Aorta (tissue), 5 donors: ENCODE data around the gene DYNLT4. TPM values are rescaled to one million over a fixed set of nuclear protein-coding genes. Genes with fewer than 3 reads are reported as not detected.
A peak's percentile ranks its signal among the peaks of the same experiment; 100 is the strongest.

Source experiments
- ATAC-seq: fragments of 200-7000 bp; cut with Tn5 transposase; one replicate; pipeline ENCODE4 v1.9.1; 2022; ENCODE audit warnings: moderate library complexity; ENCODE audit not compliant: low FRiP score
- DNase-seq, 2 donors: peaks; one replicate each; pipeline ENCODE4 v3.0.0-alpha.2; 2020
- H3K27ac ChIP-seq, 2 donors: one replicate each; pipeline ENCODE4 v1.5.1; 2013; ENCODE audit warnings: low read length in 2 of 2, mild to moderate bottlenecking in 2 of 2, moderate library complexity in 2 of 2, control low read depth in 1 of 2, inconsistent platforms in 1 of 2, low read depth in 1 of 2
- H3K27me3 ChIP-seq, 2 donors: one replicate each; pipeline ENCODE4 v1.6.1; 2013; ENCODE audit warnings: control low read depth in 1 of 2, low read length in 1 of 2, mild to moderate bottlenecking in 1 of 2, moderate library complexity in 1 of 2; ENCODE audit not compliant: insufficient read depth in 2 of 2, control insufficient read depth in 1 of 2
- H3K36me3 ChIP-seq, 2 donors: one replicate each; pipeline ENCODE4 v1.6.1; 2013; ENCODE audit warnings: control low read depth in 1 of 2, low read length in 1 of 2, mild to moderate bottlenecking in 1 of 2; ENCODE audit not compliant: insufficient read depth in 2 of 2, control insufficient read depth in 1 of 2
- H3K4me1 ChIP-seq, 2 donors: one replicate each; pipeline ENCODE4 v1.6.1; 2013; ENCODE audit warnings: low read length in 2 of 2, control low read depth in 1 of 2, mild to moderate bottlenecking in 1 of 2, moderate library complexity in 1 of 2; ENCODE audit not compliant: insufficient read depth in 2 of 2, control insufficient read depth in 1 of 2
- H3K4me3 ChIP-seq, 2 donors: one replicate each; pipeline ENCODE4 v1.5.1; 2013; ENCODE audit warnings: low read length in 2 of 2, control low read depth in 1 of 2, mild to moderate bottlenecking in 1 of 2
- H3K9me3 ChIP-seq: one replicate; pipeline ENCODE4 v1.6.1; 2013; ENCODE audit warnings: mild to moderate bottlenecking, low read length; ENCODE audit not compliant: control insufficient read depth
- WGBS, 2 donors: extraction: QIAGEN DNeasy Blood & Tissue Kit; methylation state at CpG; one replicate each; pipeline ENCODE4 v1.1.7; 2013; 5-methylcytosine and 5-hydroxymethylcytosine counted together
- intact Hi-C, 2 donors: fragments of 100-400 bp; cut with DNase I; formaldehyde crosslinking; loops; one replicate each; pipeline versions ENCODE4 v1.14.2 to v1.15.0; 2022
- polyA plus RNA-seq, 2 donors: library from polyadenylated mRNA; stranded (reverse); fragments of 200-250 nt; gene quantifications; one replicate each; pipeline ENCODE4 v1.2.3, GENCODE V29; 2013
- total RNA-seq, 2 donors: library from RNA; stranded (reverse); fragmentation: NEBNext Ultra II Directional; extraction: Animal tissue kit (Norgen Biotek cat#: 25700); gene quantifications; one replicate each; pipeline ENCODE4 v1.2.1, GENCODE V29; 2021
- donor health status: healthy with polysubstance abuse.
- donor health status: Bipolar disorder and iron deficiency.
- donor health status: DM: no; HTN: no; CAD: no.
- donor health status: DM: no; HTN: no; CAD: no.
- donor health status: DM: yes; HTN: yes; CAD: no.

The DYNLT4 gene
- total and polyA plus RNA-seq, 4 donors, result 0.81 to 3.0 (median 0.87) TPM; not detected in 1

- no peaks in the 10 kb centered on the region for H3K4me1 ChIP-seq
- H3K9me3 ChIP-seq, result no peaks in the 10 kb centered on the region
- no peak for ATAC-seq
- H3K27me3 ChIP-seq, result no peaks in the 10 kb centered on the region
- H3K27ac ChIP-seq, result no peak within 1 kb of the TSS
- intact Hi-C loops, result loop anchor here (5.0 to 10.0 kb wide), 2 partner anchors 44 to 47 kb away; no protein-coding TSS in a partner anchor
- DNase-seq, result peak in 1 of 2 donors; percentile 61
- WGBS, 2 donors, result 85 to 88% methylated on average over 9 of the region's 9 CpGs
- no peak within 1 kb of the TSS for H3K4me3 ChIP-seq
- no peaks in the 10 kb centered on the region for H3K36me3 ChIP-seq
These were observed 18.9 kb downstream of the DYNLT4 start, which contains the start of gene BEST4 for GRCh38 chr1:44788120-44788860. BEST4 (minus strand) TSS chr1:44788170; CDS start chr1:44787705, 465 bp downstream.

GRCh38 chr1:44787506-44787905 is 19.6 kb downstream of the DYNLT4 start:
- no peak overlapping the region for H3K27ac ChIP-seq
- DNase-seq (peak in 1 of 2 donors; percentile 72), ATAC-seq (no peak)
- no peaks in the 10 kb centered on the region for H3K36me3 ChIP-seq
- no peaks in the 10 kb centered on the region for H3K9me3 ChIP-seq
- H3K27me3 ChIP-seq, result no peaks in the 10 kb centered on the region
- no peaks in the 10 kb centered on the region for H3K4me1 ChIP-seq
- intact Hi-C loops, result loop anchor here (5.0 to 10.0 kb wide), 2 partner anchors 45 to 47 kb away; no protein-coding TSS in a partner anchor
- no peak overlapping the region for H3K4me3 ChIP-seq
- WGBS, 2 donors, result 96 to 99% methylated on average over 10 of the region's 10 CpGs

- ATAC-seq, result peak; percentile 3
- intact Hi-C loops, result loop anchor here (5.0 to 10.0 kb wide), 2 partner anchors 45 to 48 kb away; no protein-coding TSS in a partner anchor
- Histone ChIP-seq H3K27me3 (no peaks in the 10 kb centered on the region), H3K9me3 (no peaks in the 10 kb centered on the region), H3K36me3 (no peaks in the 10 kb centered on the region), H3K4me1 (no peaks in the 10 kb centered on the region), H3K4me3 (no peak overlapping the region), H3K27ac (peak overlapping the region in 1 of 2 donors; percentile 74)
- 79 to 83% methylated on average over 9 of the region's 9 CpGs for whole genome bisulfite sequencing, 2 donors
- peak in 1 of 2 donors; percentile 67 for DNase-seq
These were observed 20.2 kb downstream of the DYNLT4 start for GRCh38 chr1:44786841-44787426.

- H3K27me3 ChIP-seq, result no peaks in the 10 kb centered on the region
- H3K9me3 ChIP-seq, result no peaks in the 10 kb centered on the region
- H3K4me3 ChIP-seq, result peak overlapping the region in 1 of 2 donors; percentile 23
- peak; percentile 79 for ATAC-seq
- intact Hi-C loops, result loop anchor here (5.0 to 10.0 kb wide), 2 partner anchors 46 to 49 kb away; no protein-coding TSS in a partner anchor
- DNase-seq, result peak; percentile 81 to 89
- H3K4me1 ChIP-seq, result no peaks in the 10 kb centered on the region
- H3K27ac ChIP-seq, result peak overlapping the region in 1 of 2 donors; percentile 74
- 5 to 6% methylated on average over 48 to 49 of the region's 49 CpGs for WGBS, 2 donors
- no peaks in the 10 kb centered on the region for H3K36me3 ChIP-seq
These were observed 20.9 kb downstream of the DYNLT4 start for GRCh38 chr1:44786138-44786840.

- WGBS, 2 donors, result 43 to 46% methylated on average over 11 of the region's 11 CpGs
- ATAC-seq, result no peak
- no peak overlapping the region for H3K4me3 ChIP-seq
- intact Hi-C loops, result loop anchor here (5.0 to 10.0 kb wide), 2 partner anchors 47 to 49 kb away; no protein-coding TSS in a partner anchor
- no peaks in the 10 kb centered on the region for H3K9me3 ChIP-seq
- H3K4me1 ChIP-seq, result no peaks in the 10 kb centered on the region
- no peaks in the 10 kb centered on the region for H3K27me3 ChIP-seq
- no peaks in the 10 kb centered on the region for H3K36me3 ChIP-seq
- no peak for DNase-seq
- peak overlapping the region in 1 of 2 donors; percentile 23 for H3K27ac ChIP-seq
These were observed 21.5 kb downstream of the DYNLT4 start for GRCh38 chr1:44785501-44786137.

- 67% methylated on average over 6 of the region's 6 CpGs for WGBS, 2 donors
- Histone ChIP-seq H3K4me3 (no peak overlapping the region), H3K36me3 (no peaks in the 10 kb centered on the region), H3K4me1 (no peaks in the 10 kb centered on the region), H3K9me3 (no peaks in the 10 kb centered on the region), H3K27me3 (no peaks in the 10 kb centered on the region), H3K27ac (no peak overlapping the region)
- intact Hi-C loops, result loop anchor here (5.0 to 10.0 kb wide), 2 partner anchors 47 to 50 kb away; no protein-coding TSS in a partner anchor
- DNase-seq (peak in 1 of 2 donors; percentile 73), ATAC-seq (no peak)
These were observed 22.1 kb downstream of the DYNLT4 start for GRCh38 chr1:44785029-44785380.

GRCh38 chr1:44784094-44785028 is 22.8 kb downstream of the DYNLT4 start:
- peak overlapping the region in 1 of 2 donors; percentile 38 for H3K4me3 ChIP-seq
- no peaks in the 10 kb centered on the region for H3K27me3 ChIP-seq
- H3K4me1 ChIP-seq, result no peaks in the 10 kb centered on the region
- no peak overlapping the region for H3K27ac ChIP-seq
- intact Hi-C loops, result loop anchor here (5.0 to 10.0 kb wide), 2 partner anchors 48 to 50 kb away; no protein-coding TSS in a partner anchor
- peak; percentile 28 for ATAC-seq
- WGBS, 2 donors, result 7 to 13% methylated on average over 44 to 71 of the region's 71 CpGs
- peak in 1 of 2 donors; percentile 78 for DNase-seq
- no peaks in the 10 kb centered on the region for H3K36me3 ChIP-seq
- no peaks in the 10 kb centered on the region for H3K9me3 ChIP-seq
